ENCODE data around the gene CHMP6. TPM values are rescaled to one million over a fixed set of nuclear protein-coding genes. Genes with fewer than 3 reads are reported as not detected.

CHMP6 gene
- total RNA-seq, result 10 to 100 TPM; 23.7 to 25.9 TPM
- long read RNA-seq, donor 1, transcript CHMP6-201 (8 exons, 1,664 nt), result major isoform, 22 of 26 reads
- long read RNA-seq, donor 1, partial matches to known transcripts, result 2 of 26 reads
- long read RNA-seq, donor 1, other reads (novel, unspliced or antisense), result 2 of 26 reads
- long read RNA-seq, donor 2, transcript CHMP6-201 (8 exons, 1,664 nt), result major isoform, 205 of 224 reads
- long read RNA-seq, donor 2, partial matches to known transcripts, result 11 of 224 reads
- long read RNA-seq, donor 2, other reads (novel, unspliced or antisense), result 8 of 224 reads

DNA sequence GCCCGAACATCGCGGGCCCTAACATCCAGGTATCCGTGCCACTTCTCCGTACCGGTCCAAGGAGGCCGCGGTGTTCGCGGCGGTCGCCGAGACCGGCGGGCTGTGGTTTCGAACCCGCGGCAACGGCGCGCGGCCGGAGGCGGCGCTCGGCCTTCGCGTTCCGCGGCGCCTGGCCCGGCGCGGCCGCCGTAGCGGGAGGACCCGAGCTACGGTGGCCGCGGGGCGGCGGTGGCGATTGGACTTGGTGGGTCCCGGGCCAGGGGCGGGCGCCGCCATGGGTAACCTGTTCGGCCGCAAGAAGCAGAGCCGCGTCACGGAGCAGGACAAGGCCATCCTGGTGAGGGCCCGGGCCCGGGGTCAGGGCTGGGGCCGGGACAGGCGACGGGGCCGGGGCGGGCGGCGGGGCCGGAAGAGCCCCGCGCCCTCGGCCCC lies at the start of gene CHMP6:
Gene CHMP6 (plus strand): TSS at position 197 of the 432 bp plus-strand sequence. CDS start 78 bp downstream, at position 275.
- intact Hi-C loops (cut with DNase I), result loop anchor here (1.0 to 2.0 kb wide), 2 partner anchors 22 to 105 kb away; no protein-coding TSS in a partner anchor
- peak; percentile 93 for DNase-seq (ENCODE audit: low spot score)

GRCh38 chr17:80942423-80943345 lies 49.0 kb upstream of the CHMP6 start:
- intact Hi-C loops (cut with DNase I), result no loop called here
- peak; percentile 98 for DNase-seq (ENCODE audit: low spot score)

- intact Hi-C loops (cut with DNase I), result no loop called here
- peak; percentile 71 for DNase-seq (ENCODE audit: low spot score)
Measured at GRCh38 chr17:80943346-80944145, 48.1 kb upstream of the CHMP6 start.

- intact Hi-C loops (cut with DNase I), result no loop called here
- DNase-seq (ENCODE audit: low spot score), result peak; percentile 43
Measured at GRCh38 chr17:80944326-80944725, 47.3 kb upstream of the CHMP6 start.

GRCh38 chr17:80945736-80946135 lies 45.9 kb upstream of the CHMP6 start:
- intact Hi-C loops (cut with DNase I), result no loop called here
- peak; percentile 46 for DNase-seq (ENCODE audit: low spot score)

DNA sequence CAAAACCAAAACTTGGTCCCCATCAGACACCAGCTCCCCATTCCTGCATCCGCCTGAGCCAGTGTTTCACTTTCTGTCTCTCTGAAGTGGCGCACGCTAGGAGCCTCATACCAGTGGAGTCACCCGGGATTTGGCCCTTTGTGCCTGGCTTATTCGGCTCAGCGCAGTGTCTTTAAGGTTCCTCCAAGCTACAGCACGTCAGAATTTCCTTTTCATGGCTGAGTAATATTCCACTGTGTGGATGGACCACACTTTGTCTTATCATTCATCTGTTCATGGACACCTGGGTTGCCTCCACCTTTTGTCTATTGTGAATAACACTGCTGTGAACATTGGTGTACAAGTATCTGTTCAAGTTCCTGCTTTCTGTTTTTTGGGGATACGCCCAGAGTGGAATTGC lies 45.2 kb upstream of the CHMP6 start:
- peak; percentile 37 for DNase-seq (ENCODE audit: low spot score)
- intact Hi-C loops (cut with DNase I), result no loop called here

- intact Hi-C loops (cut with DNase I), result no loop called here
- peak; percentile 69 for DNase-seq (ENCODE audit: low spot score)
Measured at GRCh38 chr17:80947200-80947940, 44.3 kb upstream of the CHMP6 start.

- DNase-seq (ENCODE audit: low spot score), result peak; percentile 83
- intact Hi-C loops (cut with DNase I), result no loop called here
Measured at GRCh38 chr17:80948019-80948975, 43.3 kb upstream of the CHMP6 start.

GRCh38 chr17:80948976-80949450 lies 42.6 kb upstream of the CHMP6 start:
- intact Hi-C loops (cut with DNase I), result no loop called here
- DNase-seq (ENCODE audit: low spot score), result peak; percentile 79

DNA sequence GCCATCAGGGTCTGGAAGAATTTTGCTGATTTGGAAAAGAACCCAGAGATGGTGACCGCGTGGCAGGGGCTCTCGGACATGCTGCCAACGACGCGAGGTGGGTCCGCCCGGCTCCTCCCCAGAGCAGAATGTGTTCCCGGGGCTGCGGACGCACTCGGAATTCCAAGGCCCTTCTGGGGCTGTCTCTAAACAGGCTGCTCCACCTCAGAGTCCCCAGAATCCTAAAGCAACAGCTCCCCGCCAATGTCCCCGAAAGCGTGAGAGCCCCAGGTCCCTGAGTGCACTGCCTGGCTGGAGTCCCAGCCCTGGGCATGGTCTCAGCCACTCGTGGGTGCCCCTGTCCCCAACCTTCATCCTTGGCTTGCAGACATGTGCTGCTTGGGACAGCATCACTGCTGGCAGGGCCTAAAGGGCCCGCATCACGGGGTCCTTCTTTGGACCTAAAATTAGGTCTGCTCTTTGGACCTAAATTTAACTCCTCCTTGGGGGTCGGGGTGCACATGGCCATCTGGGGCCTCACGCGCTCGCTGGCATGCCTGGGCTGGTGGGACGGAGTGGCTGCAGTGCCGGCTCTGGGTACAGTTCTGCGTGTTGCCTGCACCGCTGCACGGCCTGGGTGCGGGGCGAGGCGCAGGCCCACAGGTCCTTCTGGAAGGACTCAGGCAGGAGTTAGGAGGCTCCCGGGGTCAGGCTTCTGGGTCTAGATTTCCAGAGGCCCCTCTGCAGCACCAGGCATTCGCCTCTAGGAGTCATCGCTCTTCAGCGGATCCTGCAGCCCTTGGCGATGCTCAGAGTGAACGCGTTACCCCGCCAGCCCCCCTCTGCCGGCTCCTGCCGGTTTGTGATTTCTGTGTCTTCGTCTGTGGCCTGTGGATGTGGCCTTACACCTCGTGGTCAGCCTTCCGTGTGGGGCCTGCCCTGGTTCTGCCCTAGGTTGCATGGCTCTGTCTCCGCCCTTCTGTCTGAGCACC lies 41.9 kb upstream of the CHMP6 start:
- intact Hi-C loops (cut with DNase I), result no loop called here
- DNase-seq (ENCODE audit: low spot score), result peak; percentile 73

GRCh38 chr17:80950466-80951120 lies 41.0 kb upstream of the CHMP6 start:
- intact Hi-C loops (cut with DNase I), result no loop called here
- peak; percentile 49 for DNase-seq (ENCODE audit: low spot score)

- intact Hi-C loops (cut with DNase I), result loop anchor here in 1 of 2 donors (2.0 kb wide), 1 partner anchor 57 kb away; no protein-coding TSS in a partner anchor
- DNase-seq (ENCODE audit: low spot score), result peak; percentile 72
Measured at GRCh38 chr17:80951121-80952090, 40.2 kb upstream of the CHMP6 start.

DNA sequence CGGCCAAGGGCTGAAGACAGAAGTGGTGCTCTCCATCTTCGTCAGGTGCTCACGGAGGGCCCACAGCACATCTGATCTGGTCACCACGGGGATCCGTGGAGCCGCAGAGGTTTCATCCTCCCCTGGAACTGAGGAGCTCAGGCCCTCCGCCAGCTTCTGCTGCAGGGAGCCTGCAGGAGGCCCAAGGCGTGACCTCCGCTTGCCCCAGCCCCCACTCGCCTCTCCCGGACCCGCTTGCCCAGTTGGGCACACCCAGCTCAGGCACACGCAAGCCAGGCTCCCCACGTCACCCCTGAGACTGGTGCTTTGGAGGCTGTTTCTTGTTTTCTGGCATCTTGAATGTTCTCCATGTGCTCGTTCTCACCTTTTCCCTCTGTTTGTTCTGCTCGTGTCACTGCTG lies 39.4 kb upstream of the CHMP6 start:
- intact Hi-C loops (cut with DNase I), result loop anchor here in 1 of 2 donors (2.0 kb wide), 1 partner anchor 57 kb away; no protein-coding TSS in a partner anchor
- DNase-seq (ENCODE audit: low spot score), result peak; percentile 64

GRCh38 chr17:80953471-80954315 lies 37.9 kb upstream of the CHMP6 start:
- intact Hi-C loops (cut with DNase I), result loop anchor here in 1 of 2 donors (2.0 kb wide), 1 partner anchor 59 kb away; no protein-coding TSS in a partner anchor
- DNase-seq (ENCODE audit: low spot score), result peak; percentile 58
